Activated T-helper 1 cell treated with Interleukin-2 at 50 U/mL for 16 hours (primary cell): Measurements from ENCODE around the gene PEX11G.

Experiments used
- DNase-seq: peaks from one replicate; pipeline ENCODE4 v3.0.0-alpha.2; 2020; ENCODE audit warnings: low read depth

The PEX11G gene

DNA sequence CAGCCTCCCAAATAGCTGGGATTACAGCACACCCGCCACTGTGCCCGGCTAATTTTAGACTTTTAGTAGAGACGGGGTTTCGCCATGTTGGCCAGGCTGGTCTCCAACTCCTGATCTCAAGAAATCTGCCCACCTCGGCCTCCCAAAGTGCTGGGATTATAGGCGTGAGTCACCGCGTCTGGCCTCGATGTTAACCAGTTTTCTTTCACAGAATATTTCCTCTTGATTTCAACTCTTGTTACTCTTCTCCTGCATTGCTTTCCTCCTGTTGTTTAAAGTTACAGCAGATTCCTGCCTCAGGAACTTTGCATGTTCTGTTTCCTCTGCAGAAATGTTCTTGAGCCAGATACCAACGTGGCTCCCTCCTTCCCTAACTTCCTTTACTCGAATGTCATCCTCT is 3.7 kb upstream of the PEX11G start:
- DNase-seq, result no peak

DNA sequence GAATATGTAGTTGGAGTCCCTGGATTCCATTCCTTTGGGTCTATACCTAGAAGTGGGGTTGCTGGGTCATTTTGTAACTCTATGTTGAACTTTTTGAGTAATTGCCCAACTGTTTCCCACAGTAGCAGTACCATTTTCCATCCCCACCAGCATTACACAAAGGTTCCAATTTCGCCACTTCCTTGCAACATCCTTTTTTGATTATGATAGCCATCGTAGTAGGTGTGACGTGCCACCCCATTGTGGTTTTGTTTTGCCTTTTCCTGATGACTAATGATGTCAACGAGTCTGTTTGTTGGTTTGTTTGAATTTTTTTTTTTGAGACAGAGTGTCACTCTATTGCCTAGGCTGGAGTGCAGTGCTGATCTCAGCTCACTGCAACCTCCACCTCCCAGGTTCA is 3.3 kb upstream of the PEX11G start:
- no peak for DNase-seq

DNA sequence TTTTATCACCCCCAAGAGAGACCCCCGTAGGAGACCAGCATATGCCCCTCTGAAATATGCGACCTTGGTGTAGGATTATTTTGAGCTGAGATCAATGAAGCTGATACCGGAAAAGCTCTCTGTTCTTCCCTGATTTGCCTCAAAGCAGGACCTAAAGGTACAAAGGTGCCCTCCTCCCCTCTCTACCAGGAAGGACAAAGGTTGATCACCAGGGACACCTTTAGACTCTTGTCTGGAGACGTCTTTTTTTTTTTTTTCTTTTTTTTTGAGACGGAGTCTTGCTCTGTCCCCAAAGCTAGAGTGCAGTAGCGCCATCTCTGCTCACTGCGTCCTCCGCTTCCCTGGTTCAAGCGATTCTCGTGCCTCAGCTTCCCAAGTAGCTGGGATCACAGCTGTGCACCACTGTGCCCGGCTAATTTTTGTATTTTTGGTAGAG is 792 bp upstream of the PEX11G start:
- DNase-seq, result no peak

DNA sequence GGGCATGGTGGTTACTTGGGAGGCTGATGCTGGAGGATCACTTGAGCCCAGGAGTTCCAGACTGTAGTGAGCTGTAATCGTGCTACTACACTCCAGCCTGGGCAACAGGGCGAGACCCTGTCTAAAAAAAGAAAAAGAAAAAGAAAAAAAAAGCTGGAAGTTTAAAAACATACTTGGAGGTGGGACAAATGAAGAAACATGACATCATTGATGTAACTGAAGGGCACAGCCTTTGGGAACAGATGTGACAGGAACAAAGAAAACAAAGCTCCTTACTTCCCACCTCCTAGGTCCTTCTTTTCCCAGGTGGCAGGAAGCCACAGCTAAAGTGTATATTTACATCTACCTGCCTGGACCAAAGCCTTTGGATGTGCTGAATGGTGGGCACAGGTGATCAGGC is 1.9 kb downstream of the PEX11G start:
- no peak for DNase-seq

DNA sequence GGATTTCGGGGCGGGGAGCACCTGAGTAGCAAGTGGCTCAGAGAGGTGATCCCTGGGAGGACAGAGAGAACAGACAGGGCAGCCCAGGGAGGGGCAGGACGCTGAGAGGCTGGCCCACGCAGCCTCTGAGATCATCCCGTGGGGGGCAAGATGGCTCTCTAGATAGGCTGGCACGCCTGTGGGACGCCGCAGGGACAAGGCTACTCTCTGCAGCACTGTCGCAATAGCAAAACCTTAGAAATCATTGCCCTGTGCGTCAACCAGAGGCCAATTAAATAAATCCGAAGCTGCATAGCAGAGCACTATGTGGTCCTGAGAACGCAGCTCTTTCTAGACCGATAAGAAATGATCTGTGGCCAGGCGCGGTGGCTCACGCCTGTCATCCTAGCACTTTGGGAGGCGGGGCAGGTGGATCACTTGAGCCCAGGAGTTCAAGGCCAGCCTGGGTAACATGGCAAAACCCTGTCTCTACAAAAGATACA is 5.1 kb downstream of the PEX11G start:
- no peak for DNase-seq

DNA sequence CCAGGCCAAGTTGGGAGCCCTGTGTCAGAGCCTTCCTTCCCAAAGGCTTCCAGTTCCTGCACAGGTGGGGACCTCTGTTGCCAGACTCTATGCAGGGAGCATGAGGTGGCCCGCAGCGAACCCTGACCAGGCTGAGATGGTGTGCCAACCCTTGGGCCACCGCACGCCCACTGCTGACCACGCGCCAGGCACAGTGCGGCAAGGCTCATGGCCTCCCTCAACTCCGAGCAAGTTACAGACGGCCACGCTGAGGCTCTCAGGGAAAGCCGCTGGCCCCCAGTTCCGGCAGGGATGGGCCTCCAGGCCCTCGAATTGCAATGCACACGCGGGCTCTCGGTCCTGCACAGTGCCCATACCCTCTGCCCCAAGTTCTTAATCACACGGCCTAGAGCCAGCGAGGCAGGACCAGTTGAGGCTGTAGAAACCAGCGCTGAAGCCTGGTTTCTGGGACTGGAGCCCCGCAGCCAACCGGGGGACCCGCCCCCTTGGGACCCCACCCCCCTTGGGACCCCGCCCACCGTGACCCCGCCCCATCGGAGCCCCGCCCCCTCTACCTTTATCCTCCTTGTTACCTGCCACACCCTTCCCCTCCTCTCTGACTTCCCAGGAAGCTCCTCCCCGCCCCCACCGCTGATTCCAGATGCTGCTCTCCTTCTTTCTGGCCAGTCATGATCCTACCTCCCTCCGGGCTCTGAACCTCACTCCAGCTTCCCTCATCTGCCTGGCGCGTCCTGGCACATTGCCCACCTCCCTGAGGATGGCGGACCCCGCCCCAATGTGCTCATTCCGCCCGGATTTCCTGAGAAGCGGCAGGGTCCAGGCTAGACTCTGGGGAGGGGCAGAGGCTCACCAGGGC is 6.0 kb downstream of the PEX11G start:
- DNase-seq, result no peak

DNA sequence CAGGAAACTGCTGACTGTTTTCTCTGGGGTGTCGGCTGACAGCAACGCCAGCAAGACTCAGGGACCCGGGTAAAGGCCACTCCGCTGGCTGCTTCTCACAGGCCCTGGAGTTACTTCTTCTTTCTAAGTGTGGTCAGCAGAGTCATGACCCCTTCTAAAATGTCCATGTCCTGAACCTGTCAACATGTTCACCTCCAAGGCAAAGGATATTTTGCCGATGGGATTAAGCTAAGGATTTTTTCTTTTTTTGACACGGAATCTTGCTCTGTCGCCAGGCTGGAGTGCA is 7.9 kb downstream of the PEX11G start:
- no peak for DNase-seq

DNA sequence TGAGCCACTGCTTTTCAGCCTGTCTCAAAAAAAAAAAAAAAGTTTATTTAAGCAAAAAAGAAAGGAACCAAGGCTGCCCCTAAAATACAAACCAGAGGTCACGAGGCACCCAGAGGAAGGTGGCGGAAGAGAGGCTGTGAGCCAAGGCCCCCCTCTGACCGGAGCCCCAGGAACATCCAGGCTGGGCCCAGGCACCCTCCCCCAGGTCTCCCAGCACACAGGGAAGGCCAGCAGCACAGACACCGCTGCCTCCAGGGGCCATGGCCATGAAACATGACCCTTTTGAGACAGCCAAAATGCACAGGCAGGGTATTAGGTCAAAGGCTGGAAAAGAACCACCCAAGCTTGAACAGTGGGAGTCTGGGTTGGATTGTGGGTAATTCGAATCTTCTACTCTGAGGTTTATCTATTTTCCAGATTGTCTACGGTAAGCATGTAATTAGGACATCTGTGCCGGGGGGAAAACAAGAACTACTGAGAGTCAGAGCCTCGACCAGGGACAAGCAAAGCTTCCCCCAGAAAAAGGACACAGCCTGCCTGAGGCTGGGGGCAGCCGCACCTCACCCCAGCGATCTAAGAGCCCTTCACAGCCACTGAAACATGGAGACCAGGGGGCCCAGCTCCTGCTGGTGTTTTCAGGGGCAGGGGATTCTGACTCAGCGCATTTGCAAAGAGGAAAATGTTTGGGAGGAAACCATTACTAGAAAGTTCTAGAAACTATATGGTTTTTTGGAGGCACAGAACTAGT is 8.4 kb downstream of the PEX11G start:
- no peak for DNase-seq

DNA sequence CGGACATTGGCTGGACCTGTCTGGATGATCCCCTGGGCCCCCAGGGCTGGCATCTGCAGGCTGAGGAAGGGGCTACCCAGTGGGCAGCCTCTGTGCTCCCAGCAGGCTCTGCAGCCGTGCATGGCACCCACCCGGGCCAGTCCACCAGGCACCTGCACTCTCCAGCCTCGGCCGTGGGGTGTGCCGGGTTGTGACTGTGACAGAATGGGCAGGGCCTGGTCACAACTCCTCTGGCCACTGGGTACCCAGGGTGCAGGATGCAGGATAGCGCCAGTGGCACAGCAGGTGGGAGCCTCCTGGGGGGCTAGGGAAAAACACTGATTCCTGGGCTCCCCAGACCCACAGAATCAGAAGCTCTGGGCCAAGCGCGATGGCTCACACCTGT is 10.0 kb downstream of the PEX11G start:
- no peak for DNase-seq

DNA sequence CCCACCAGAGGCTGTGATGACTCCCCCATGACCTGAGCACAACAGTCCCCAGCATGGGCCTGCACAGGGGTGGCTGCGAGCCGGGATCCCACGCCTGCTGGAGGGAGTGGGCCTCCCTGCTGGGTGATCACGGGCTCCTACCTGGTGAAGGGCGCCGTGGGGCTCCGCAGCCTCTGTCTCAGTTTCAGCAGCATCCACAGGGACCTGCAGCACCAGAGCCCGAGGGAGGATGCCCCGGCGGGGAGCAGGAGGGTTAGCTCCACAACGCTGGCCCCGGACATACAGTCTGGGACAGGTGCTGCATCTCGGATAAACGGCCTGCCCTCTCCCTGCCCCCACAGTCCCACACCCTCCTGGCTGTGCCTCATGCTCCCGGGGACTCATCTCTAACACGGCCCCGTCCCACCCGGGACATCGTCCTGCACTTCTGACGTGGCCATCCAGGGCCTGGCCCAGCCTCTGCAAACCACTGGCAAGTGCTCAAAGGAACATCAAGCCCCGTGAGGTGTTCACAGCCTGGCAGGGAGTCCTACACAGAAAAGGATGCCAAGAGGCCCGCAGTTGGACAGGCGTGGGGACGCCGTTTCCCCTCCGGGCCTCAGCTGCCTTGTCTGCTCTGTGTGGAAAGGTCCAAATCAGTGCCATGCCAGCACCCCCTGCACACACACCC is 10.5 kb downstream of the PEX11G start:
- no peak for DNase-seq

DNA sequence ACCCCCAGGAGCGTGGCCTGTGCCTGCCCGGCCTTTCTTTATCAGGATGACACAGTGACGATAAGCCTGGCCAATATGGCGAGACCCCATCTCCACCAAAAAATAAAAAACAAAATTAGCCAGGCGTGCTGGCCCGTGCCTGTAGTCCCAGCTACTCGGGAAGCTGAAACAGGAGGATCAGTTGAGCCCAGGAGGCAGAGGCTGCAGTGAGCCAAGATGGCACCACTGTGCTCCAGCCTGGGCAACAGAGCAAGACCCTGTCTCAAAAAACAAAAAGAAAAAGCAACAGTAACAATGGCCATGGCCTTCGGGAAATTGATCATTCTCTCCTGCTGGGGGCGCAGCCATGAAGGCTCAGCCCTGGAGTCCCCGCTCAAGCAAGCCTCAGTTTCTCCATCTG is 11.1 kb downstream of the PEX11G start:
- no peak for DNase-seq

DNA sequence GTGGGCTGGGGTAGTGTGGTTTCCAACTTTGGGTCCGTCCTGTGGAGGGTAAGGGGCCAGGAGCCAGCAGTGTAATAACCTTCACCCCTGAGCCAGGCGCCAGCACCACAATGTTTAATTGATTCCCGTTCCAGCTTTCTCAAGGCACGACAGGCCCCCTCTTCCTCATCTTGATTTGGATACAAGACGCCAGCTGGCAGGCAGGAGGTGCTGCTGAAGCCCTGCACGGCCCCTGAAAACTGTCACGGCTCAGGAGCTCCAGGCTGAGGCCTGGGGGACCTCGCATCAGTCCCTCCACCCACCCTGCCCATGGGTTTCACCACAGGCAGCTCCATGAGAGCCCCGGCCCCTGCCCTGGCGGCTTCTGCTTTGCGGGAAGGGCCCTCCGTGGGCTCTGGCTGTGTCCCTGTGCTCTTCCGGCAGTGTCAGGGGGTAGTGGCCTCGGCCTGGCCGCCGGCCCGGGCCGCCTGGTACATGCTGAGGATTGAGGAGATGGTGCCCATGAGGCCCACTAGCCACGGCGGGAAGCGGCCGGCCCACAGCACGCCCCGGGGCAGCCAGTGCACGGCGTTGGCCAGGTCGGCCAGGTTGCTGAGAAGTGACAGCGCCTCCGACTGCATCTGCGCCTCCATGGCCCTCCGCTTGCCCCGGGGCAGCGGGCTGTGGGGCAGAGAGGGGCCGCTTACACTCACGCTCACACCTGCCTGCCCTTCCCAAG is 11.9 kb downstream of the PEX11G start:
- DNase-seq, result no peak

DNA sequence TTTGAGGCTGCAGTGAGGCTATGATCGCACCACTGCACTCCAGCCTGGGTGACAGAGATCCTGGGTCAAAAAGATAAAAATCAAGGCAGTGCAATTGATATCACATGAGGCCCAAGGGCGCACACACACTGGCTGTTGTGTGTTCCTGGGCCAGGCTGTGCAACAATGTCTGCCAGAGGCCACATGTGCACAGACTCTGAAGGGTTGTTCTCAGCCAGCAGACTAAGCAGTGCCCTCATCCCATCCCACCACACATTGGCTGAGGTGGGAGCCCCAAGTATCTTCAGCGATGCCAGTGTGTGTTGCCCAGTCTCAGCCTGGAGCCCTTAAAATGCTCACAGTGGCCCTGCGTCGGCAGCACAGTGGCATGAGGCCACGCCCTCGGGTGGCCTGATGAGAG is 12.6 kb downstream of the PEX11G start:
- no peak for DNase-seq

DNA sequence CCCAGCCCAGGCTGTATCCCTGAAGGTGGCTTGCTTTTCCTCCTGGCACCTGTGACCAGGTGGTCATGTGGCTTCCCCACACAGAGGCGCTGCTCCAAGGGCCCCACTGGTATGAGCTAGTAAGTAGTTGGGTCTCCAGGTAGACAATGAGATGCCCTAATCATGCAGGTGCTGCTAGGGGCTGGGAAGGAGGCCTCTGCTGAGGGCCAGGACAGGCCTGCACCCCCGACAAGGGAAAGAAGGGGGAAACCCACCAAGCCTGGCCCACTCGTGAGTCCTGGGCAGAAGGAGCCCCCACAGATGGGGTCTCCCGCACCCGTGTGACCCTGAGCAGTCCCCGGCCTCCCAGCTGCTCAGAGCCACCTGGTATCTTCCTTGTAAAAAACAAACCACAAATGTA is 13.2 kb downstream of the PEX11G start:
- DNase-seq, result no peak

DNA sequence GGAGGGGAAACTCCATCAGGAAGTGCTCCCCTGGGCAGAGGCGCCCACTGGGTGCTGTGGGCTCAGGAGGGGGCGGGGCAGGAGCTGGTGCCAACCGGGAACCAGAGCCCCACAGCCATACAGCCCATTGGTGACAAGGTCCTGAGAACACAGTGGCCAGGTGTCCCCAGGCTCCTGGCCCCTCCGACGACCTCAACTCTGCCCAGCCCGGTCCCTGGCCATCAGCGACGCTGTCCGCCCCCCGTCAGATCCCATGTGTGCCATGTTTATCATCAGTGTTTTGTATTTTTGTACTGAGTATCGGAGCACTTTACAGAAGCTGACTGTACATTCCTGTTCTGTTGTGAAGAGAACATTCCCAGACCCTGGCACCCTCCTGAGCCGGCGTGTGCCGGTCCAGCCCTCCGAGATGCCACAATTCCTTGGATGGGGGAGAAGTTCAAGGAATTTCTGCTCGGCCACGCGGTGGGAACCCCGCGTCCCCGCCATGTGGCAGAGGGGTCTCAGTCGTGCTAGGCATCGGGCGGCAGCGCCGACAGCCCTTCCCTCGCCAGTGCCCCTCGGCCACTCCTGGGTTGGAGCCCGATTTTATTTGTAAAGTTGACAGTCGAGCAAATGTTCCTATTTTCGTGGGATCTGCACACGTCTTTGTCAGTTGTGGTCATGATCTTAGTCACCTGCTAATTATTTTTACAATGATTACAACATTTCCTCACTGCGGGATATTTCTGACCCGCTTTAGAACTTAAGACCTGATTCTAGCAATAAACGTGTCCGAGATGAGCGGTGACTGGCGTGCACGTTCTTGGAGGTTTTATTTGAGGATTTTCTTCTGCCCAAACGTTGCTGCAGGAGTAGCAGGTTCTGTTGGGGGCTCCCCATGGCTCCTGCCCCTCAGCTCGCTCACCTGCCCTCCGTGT is 16.9 kb downstream of the PEX11G start:
- DNase-seq, result no peak

DNA sequence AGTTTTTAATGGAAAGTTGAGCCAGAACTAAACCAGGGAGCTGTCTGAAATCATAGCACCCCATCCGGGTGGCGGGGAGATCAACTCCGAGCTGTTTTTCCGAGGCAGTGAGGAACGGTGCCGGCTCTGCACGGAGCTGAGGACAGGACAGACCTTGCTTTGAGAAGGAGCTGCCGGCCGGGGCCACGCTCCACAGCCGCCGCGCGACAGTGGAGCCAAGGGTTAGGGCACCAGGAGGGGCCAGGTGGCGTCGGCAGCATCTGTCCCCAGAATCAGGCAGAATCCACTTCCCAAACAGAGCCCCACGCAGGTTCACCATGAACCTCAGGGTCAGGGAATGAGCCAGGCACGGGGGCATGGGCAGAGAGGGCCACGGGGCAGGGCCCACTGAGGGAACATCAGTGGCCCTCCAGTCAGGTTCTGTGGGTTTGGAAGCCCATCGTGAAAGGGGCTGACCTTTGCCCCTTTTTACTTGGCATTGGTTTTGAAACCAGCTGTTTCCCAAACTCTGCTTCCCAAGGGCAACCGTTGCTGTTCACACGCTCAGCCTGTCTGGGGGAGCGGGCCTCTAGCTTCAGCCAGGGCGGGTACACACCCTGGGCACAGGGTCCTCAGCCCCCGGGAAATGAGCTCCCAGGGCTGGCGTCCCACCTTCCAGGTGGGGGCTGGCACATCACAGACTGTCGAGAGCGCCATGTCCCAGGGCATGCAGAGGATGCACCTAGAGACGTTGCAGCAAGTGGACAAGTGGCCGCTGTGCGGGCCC is 18.1 kb downstream of the PEX11G start:
- DNase-seq, result no peak

DNA sequence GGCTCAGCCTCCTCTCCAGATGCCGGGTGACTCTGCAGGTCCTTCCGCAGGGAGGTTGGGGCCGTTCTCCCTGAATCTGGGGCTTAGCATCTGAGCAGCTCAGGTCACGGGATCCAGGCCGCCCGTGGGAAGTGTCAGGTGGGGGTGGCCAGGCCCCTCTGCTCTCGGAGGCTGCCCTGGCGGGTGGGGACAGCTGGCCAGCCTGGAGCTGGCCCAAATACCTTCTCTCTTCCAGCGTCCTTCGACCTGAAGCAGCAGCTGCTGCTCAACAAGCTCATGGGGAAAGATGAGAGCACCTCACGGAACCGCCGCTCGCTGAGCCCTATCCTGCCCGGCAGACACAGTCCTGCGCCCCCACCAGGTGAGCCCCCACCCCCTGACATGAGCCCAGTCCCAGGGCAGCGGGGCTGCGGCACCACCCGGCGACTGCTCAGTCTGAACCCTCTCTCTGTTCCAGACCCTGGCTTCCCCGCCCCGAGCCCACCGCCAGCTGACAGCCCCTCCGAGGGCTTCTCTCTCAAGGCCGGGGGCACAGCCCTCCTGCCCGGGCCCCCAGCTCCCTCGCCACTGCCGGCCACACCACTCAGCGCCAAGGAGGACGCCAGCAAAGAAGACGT is 19.1 kb downstream of the PEX11G start:
- no peak for DNase-seq

DNA sequence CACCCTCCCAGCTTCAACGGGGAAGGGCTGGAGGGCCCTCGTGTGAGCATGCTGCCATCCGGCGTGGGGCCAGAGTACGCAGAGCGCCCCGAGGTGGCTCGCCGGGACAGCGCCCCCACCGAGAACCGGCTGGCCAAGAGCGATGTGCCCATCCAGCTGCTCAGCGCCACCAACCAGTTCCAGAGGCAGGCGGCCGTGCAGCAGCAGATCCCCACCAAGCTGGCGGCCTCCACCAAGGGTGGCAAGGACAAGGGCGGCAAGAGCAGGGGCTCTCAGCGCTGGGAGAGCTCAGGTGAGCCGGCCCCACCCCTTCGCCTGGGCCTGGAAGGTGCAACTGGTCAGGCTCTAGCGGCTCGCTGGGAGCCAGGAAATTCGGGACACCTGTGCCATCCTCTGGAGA is 20.0 kb downstream of the PEX11G start:
- DNase-seq, result no peak

DNA sequence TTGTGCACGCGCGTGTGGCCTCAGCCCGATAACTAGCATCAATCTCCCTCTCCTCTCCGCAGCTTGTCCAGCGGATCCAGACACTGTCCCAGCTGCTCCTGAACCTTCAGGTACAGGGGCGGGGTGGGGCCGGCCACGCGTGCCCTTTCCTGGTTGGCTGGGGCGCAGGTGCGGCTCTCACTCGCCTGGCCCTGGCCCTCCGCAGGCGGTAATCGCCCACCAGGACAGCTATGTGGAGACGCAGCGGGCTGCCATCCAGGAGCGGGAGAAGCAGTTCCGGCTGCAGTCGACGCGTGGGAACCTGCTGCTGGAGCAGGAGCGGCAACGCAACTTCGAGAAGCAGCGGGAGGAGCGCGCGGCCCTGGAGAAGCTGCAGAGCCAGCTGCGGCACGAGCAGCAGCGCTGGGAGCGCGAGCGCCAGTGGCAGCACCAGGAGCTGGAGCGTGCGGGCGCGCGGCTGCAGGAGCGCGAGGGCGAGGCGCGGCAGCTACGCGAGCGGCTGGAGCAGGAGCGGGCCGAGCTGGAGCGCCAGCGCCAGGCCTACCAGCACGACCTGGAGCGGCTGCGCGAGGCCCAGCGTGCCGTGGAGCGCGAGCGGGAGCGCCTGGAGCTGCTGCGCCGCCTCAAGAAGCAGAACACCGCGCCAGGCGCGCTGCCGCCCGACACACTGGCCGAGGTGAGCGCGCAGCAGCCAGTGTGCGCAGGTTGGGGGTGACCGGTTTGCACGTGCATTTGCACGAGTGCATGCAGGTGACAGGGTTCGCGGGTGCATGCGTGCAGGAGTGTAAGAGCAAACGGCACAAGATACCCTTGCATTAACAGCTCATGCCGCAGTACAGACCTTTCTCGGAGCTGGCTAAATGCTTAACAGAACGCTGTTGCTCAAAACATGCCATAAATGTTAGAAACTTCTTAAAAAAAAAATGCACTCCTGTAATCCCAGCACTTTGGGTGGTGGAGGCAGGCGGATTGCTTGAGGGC is 21.5 kb downstream of the PEX11G start:
- no peak for DNase-seq
